OCI-LY3 (cell line): Measurements from ENCODE around the gene FOSL2.

Experiments
- EZH2phosphoT487 ChIP-seq: fragments of 200-600 bp; shearing (Covaris generic); IDR thresholded peaks from 2 replicates; pipeline ENCODE4 v1.6.1; 2018; ENCODE audit warnings: antibody characterized with exemption, mixed run types, low read depth
- TF ChIP-seq, protein P1 (sequence below): fragments of 200-600, 300-600 bp; sonication (generic); IDR thresholded peaks from 2 replicates; pipeline ENCODE4 v1.5.1; 2014; ENCODE audit warnings: antibody characterized with exemption, low read length, low read depth

DNA sequence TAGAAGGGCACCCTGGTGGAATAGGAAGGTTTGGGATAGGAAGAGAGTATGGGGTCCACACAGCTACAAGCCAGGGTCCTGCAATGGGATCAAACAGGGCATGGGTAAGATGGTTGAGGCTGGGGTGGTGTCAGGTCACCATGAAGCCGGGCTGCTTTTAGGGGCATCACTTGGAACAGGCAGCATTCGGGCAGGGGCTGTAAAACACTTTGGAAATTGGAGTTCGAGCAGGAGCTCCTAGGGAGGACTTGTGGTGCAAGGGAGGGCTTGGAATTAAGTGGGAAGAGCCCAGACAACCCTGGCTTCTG is 56.1 kb downstream of the FOSL2 start:
- TF ChIP-seq, protein P1, sequence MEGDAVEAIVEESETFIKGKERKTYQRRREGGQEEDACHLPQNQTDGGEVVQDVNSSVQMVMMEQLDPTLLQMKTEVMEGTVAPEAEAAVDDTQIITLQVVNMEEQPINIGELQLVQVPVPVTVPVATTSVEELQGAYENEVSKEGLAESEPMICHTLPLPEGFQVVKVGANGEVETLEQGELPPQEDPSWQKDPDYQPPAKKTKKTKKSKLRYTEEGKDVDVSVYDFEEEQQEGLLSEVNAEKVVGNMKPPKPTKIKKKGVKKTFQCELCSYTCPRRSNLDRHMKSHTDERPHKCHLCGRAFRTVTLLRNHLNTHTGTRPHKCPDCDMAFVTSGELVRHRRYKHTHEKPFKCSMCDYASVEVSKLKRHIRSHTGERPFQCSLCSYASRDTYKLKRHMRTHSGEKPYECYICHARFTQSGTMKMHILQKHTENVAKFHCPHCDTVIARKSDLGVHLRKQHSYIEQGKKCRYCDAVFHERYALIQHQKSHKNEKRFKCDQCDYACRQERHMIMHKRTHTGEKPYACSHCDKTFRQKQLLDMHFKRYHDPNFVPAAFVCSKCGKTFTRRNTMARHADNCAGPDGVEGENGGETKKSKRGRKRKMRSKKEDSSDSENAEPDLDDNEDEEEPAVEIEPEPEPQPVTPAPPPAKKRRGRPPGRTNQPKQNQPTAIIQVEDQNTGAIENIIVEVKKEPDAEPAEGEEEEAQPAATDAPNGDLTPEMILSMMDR, result no peak
- no peak for TF ChIP-seq EZH2phosphoT487
